ENCODE results near the gene KLHDC7B. TPM values are rescaled to one million over a fixed set of nuclear protein-coding genes. Genes with fewer than 3 reads are reported as not detected.
A peak's percentile ranks its signal among the peaks of the same experiment; 100 is the strongest.

Gene KLHDC7B
- total and polyA plus RNA-seq, 2 of the 13 experiments (the other 11 are each of a cell fraction or from before 2014, with no cell fraction given): 0.11 TPM; not detected in 1

DNA sequence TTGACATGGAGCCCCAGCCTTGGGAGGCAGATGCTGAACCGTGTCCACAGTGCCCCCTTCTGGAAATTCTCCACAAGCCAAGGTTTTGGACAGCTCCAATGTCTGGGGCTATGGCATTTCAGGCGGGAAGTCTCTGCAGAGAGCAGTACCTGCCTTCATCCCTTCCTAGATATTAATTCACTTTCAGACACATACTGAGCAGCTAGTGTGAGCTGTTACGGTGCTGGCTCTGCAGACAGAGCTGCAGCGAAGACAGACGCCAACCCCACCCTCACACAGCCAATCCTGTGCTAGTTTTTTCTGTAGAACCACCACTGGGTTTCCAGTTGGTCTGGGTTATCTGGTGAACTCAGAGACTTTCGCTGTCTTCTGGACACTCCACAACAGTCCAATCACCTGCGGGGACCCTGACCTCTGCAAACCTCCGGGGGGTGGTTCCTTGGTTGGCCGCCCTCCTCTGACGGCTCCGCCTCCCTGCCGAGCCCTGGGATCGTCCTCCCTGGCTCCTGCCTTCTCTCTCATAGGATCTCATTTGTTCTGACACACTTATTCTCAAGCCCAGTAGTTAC lies 47.3 kb upstream of the KLHDC7B start (continued):
- TF ChIP-seq, protein P1, sequence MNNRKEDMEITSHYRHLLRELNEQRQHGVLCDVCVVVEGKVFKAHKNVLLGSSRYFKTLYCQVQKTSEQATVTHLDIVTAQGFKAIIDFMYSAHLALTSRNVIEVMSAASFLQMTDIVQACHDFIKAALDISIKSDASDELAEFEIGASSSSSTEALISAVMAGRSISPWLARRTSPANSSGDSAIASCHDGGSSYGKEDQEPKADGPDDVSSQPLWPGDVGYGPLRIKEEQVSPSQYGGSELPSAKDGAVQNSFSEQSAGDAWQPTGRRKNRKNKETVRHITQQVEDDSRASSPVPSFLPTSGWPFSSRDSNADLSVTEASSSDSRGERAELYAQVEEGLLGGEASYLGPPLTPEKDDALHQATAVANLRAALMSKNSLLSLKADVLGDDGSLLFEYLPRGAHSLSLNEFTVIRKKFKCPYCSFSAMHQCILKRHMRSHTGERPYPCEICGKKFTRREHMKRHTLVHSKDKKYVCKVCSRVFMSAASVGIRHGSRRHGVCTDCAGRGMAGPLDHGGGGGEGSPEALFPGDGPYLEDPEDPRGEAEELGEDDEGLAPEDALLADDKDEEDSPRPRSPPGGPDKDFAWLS (CRISPR knock-in tag; IDR thresholded peaks at IDR 0.05; ENCODE audit: borderline replicate concordance): no peak
- TF ChIP-seq SP5 (CRISPR knock-in tag; IDR thresholded peaks at IDR 0.05; ENCODE audit: borderline replicate concordance, low read depth): peak; percentile 42; the same call in 1 of the 2 replicates
- TF ChIP-seq CHD2 (IDR thresholded peaks at IDR 0.05; ENCODE audit: low read depth, low read length): no peak
- TF ChIP-seq ZKSCAN8 (CRISPR knock-in tag; IDR thresholded peaks at IDR 0.05; ENCODE audit: borderline replicate concordance): 0 out of 2 replicates have a peak, but pooled peaks have one; percentile 21
- TF ChIP-seq RAD21 (CRISPR knock-in tag; IDR thresholded peaks at IDR 0.05): peak; percentile 55
- peak; percentile 49; the same call in 1 of the 2 replicates for TF ChIP-seq TBX2 (CRISPR knock-in tag; IDR thresholded peaks at IDR 0.05; ENCODE audit: borderline replicate concordance)
- TF ChIP-seq GTF2F1 (IDR thresholded peaks at IDR 0.05; ENCODE audit: low read length): no peak
- no peak for TF ChIP-seq KIAA2018 (CRISPR knock-in tag; IDR thresholded peaks at IDR 0.05; ENCODE audit: borderline replicate concordance)
- 0 out of 2 replicates have a peak, but pooled peaks have one; percentile 7 for TF ChIP-seq ZBTB43 (CRISPR knock-in tag; conservative IDR thresholded peaks at IDR 0.05)
- TF ChIP-seq GTF3A (CRISPR knock-in tag; conservative IDR thresholded peaks at IDR 0.05): no peak
- peak; percentile 44 for TF ChIP-seq ZGPAT (CRISPR knock-in tag; IDR thresholded peaks at IDR 0.05)
- TF ChIP-seq ZNF468 (CRISPR knock-in tag; IDR thresholded peaks at IDR 0.05): 0 out of 2 replicates have a peak, but pooled peaks have one; percentile 13
- TF ChIP-seq GATAD1 (CRISPR knock-in tag; IDR thresholded peaks at IDR 0.05): peak; percentile 64
- TF ChIP-seq ZFY (CRISPR knock-in tag; IDR thresholded peaks at IDR 0.05): no peak
- TF ChIP-seq, protein P2, sequence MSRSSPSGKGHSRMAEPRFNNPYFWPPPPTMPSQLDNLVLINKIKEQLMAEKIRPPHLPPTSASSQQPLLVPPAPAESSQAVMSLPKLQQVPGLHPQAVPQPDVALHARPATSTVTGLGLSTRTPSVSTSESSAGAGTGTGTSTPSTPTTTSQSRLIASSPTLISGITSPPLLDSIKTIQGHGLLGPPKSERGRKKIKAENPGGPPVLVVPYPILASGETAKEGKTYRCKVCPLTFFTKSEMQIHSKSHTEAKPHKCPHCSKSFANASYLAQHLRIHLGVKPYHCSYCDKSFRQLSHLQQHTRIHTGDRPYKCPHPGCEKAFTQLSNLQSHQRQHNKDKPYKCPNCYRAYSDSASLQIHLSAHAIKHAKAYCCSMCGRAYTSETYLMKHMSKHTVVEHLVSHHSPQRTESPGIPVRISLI (CRISPR knock-in tag; IDR thresholded peaks at IDR 0.05; ENCODE audit: borderline replicate concordance): 0 out of 2 replicates have a peak, but pooled peaks have one; percentile 27
